ENCODE data around the gene ZNF862. TPM values are rescaled to one million over a fixed set of nuclear protein-coding genes. Genes with fewer than 3 reads are reported as not detected.

The ZNF862 gene
- polyA plus RNA-seq, 6 donors from 2014 or later: 2.7 to 8.6 (median 4.6) TPM

- H3K27ac Mint-ChIP-seq: no peak overlapping the region
Measured at GRCh38 chr7:149870701-149871483, 32.7 kb downstream of the ZNF862 start.

GRCh38 chr7:149871576-149871975 lies 33.4 kb downstream of the ZNF862 start:
- H3K27me3 Mint-ChIP-seq: no peaks in the 10 kb centered on the region
- H3K4me1 Mint-ChIP-seq: peaks cover 32 to 69% (median 56%) of the 10 kb centered on the region in 3 donors
- no peak for ATAC-seq (ENCODE audit: low read depth in 2 of 2)
- peak overlapping the region in 2 of 8 donors; percentile 71 to 91 for H3K4me3 Mint-ChIP-seq
- H3K36me3 Mint-ChIP-seq: no peaks in the 10 kb centered on the region
- H3K9me3 Mint-ChIP-seq: no peaks in the 10 kb centered on the region
- DNase-seq: no peak
- no peak overlapping the region for H3K27ac Mint-ChIP-seq

More at GRCh38 chr7:149870701-149871483, 32.7 kb downstream of the ZNF862 start:
- ATAC-seq (ENCODE audit: low read depth in 2 of 2) (no peak), DNase-seq (no peak)
- Mint-ChIP-seq H3K27me3 (no peaks in the 10 kb centered on the region), H3K36me3 (no peaks in the 10 kb centered on the region), H3K9me3 (no peaks in the 10 kb centered on the region), H3K4me1 (peaks cover 32 to 72% (median 56%) of the 10 kb centered on the region in 3 donors), H3K4me3 (peak overlapping the region in 1 of 8 donors; percentile 91)

GRCh38 chr7:149872419-149873073 lies 34.4 kb downstream of the ZNF862 start:
- ATAC-seq (ENCODE audit: low read depth in 2 of 2) (no peak), DNase-seq (no peak)
- H3K27ac Mint-ChIP-seq: peak overlapping the region in 5 of 6 donors; percentile 6 to 76 (median 60)
- peak overlapping the region; percentile 87 to 94 (median 91) for H3K4me3 Mint-ChIP-seq
- peaks cover 32 to 61% (median 47%) of the 10 kb centered on the region in 3 donors for H3K4me1 Mint-ChIP-seq
- no peaks in the 10 kb centered on the region for H3K27me3 Mint-ChIP-seq
- H3K9me3 Mint-ChIP-seq: no peaks in the 10 kb centered on the region
- no peaks in the 10 kb centered on the region for H3K36me3 Mint-ChIP-seq

- no peaks in the 10 kb centered on the region for H3K9me3 Mint-ChIP-seq
- peak; percentile 91 to 92 for ATAC-seq (ENCODE audit: low read depth in 2 of 2)
- H3K4me3 Mint-ChIP-seq: peak within 1 kb of the TSS; percentile 87 to 95 (median 92)
- peak; percentile 88 for DNase-seq
- no peaks in the 10 kb centered on the region for H3K36me3 Mint-ChIP-seq
- no peaks in the 10 kb centered on the region for H3K27me3 Mint-ChIP-seq
- peaks cover 32 to 56% (median 45%) of the 10 kb centered on the region in 3 donors for H3K4me1 Mint-ChIP-seq
- H3K27ac Mint-ChIP-seq: peak within 1 kb of the TSS; percentile 6 to 90 (median 62)
Measured at GRCh38 chr7:149873074-149873969, 35.1 kb downstream of the ZNF862 start, which contains the start of gene ATP6V0E2. Gene ATP6V0E2, plus strand, starts transcription at chr7:149873969. Its CDS starts 97 bp downstream, at chr7:149874066.

GRCh38 chr7:149873970-149874643 lies 35.9 kb downstream of the ZNF862 start:
- H3K9me3 Mint-ChIP-seq: no peaks in the 10 kb centered on the region
- peak overlapping the region in 2 of 6 donors; percentile 6 to 50 for H3K27ac Mint-ChIP-seq
- H3K36me3 Mint-ChIP-seq: no peaks in the 10 kb centered on the region
- H3K27me3 Mint-ChIP-seq: no peaks in the 10 kb centered on the region
- peak overlapping the region; percentile 87 to 95 (median 92) for H3K4me3 Mint-ChIP-seq
- DNase-seq (no peak), ATAC-seq (ENCODE audit: low read depth in 2 of 2) (peak; percentile 1 to 34)
- H3K4me1 Mint-ChIP-seq: peaks cover 29 to 48% (median 38%) of the 10 kb centered on the region in 3 donors

- Mint-ChIP-seq H3K9me3 (no peaks in the 10 kb centered on the region), H3K36me3 (no peaks in the 10 kb centered on the region), H3K27ac (peak overlapping the region in 1 of 6 donors; percentile 59), H3K27me3 (no peaks in the 10 kb centered on the region), H3K4me3 (peak overlapping the region; percentile 87 to 95 (median 92)), H3K4me1 (peaks cover 29 to 43% (median 35%) of the 10 kb centered on the region in 3 donors)
- no peak for ATAC-seq (ENCODE audit: low read depth in 2 of 2)
- no peak for DNase-seq
Measured at GRCh38 chr7:149874644-149875028, 36.5 kb downstream of the ZNF862 start.

- Mint-ChIP-seq H3K27me3 (no peaks in the 10 kb centered on the region), H3K9me3 (no peaks in the 10 kb centered on the region), H3K27ac (peak overlapping the region in 1 of 6 donors; percentile 37), H3K4me3 (peak overlapping the region in 7 of 8 donors; percentile 43 to 91 (median 61)), H3K36me3 (no peaks in the 10 kb centered on the region), H3K4me1 (peaks cover 23 to 35% (median 28%) of the 10 kb centered on the region in 3 donors)
- DNase-seq (no peak), ATAC-seq (ENCODE audit: low read depth in 2 of 2) (no peak)
Measured at GRCh38 chr7:149875396-149875795, 37.2 kb downstream of the ZNF862 start.

GRCh38 chr7:149877890-149878522 lies 39.8 kb downstream of the ZNF862 start:
- H3K27ac Mint-ChIP-seq: no peak overlapping the region

GRCh38 chr7:149878523-149878921 lies 40.3 kb downstream of the ZNF862 start:
- no peak overlapping the region for H3K27ac Mint-ChIP-seq
- no peaks in the 10 kb centered on the region for H3K9me3 Mint-ChIP-seq
- H3K4me1 Mint-ChIP-seq: peaks cover 22 to 25% (median 22%) of the 10 kb centered on the region in 3 donors
- DNase-seq (no peak), ATAC-seq (ENCODE audit: low read depth in 2 of 2) (no peak)
- no peaks in the 10 kb centered on the region for H3K27me3 Mint-ChIP-seq
- H3K36me3 Mint-ChIP-seq: no peaks in the 10 kb centered on the region
- peak overlapping the region in 1 of 8 donors; percentile 30 for H3K4me3 Mint-ChIP-seq

More at GRCh38 chr7:149877890-149878522, 39.8 kb downstream of the ZNF862 start:
- Mint-ChIP-seq H3K4me1 (peaks cover 19 to 21% (median 19%) of the 10 kb centered on the region in 3 donors), H3K27me3 (no peaks in the 10 kb centered on the region), H3K4me3 (peak overlapping the region in 1 of 8 donors; percentile 5), H3K9me3 (no peaks in the 10 kb centered on the region), H3K36me3 (no peaks in the 10 kb centered on the region)
- DNase-seq: no peak
- ATAC-seq (ENCODE audit: low read depth in 2 of 2): no peak

- H3K4me1 Mint-ChIP-seq: peaks cover 19 to 24% (median 22%) of the 10 kb centered on the region in 3 donors
- no peak overlapping the region for H3K4me3 Mint-ChIP-seq
- no peak for DNase-seq
- H3K36me3 Mint-ChIP-seq: no peaks in the 10 kb centered on the region
- H3K9me3 Mint-ChIP-seq: no peaks in the 10 kb centered on the region
- H3K27me3 Mint-ChIP-seq: no peaks in the 10 kb centered on the region
- no peak overlapping the region for H3K27ac Mint-ChIP-seq
- ATAC-seq (ENCODE audit: low read depth in 2 of 2): no peak
Measured at GRCh38 chr7:149879271-149879743, 41.1 kb downstream of the ZNF862 start.

- H3K4me1 Mint-ChIP-seq: peaks cover 15 to 18% (median 16%) of the 10 kb centered on the region in 3 donors
- H3K9me3 Mint-ChIP-seq: no peaks in the 10 kb centered on the region
- H3K36me3 Mint-ChIP-seq: no peaks in the 10 kb centered on the region
- H3K4me3 Mint-ChIP-seq: no peak overlapping the region
- peak overlapping the region in 1 of 6 donors; percentile 83 for H3K27ac Mint-ChIP-seq
- ATAC-seq (ENCODE audit: low read depth in 2 of 2) (no peak), DNase-seq (no peak)
- H3K27me3 Mint-ChIP-seq: no peaks in the 10 kb centered on the region
Measured at GRCh38 chr7:149879766-149880637, 41.8 kb downstream of the ZNF862 start.
